GM13977 (cell line): ENCODE measurements around the gene ZEB2.

Experiments
- DNase-seq: peaks from one replicate; pipeline ENCODE4 v3.0.0; 2012; ENCODE audit warnings: low spot score
- CTCF ChIP-seq: IDR thresholded peaks from 2 replicates; pipeline ENCODE4 v1.5.1; 2012; ENCODE audit warnings: mild to moderate bottlenecking, control low read depth; ENCODE audit not compliant: insufficient read depth; ENCODE audit errors: extremely low read depth, missing control alignments
- in situ Hi-C: fragments of 300-500 bp; cut with MboI; formaldehyde crosslinking; loops from one replicate; pipeline ENCODE4 v1.12.0; 2022; ENCODE audit warnings: low sequenced_read_pairs, low pct_unique_long_range_greater_than_20kb, mixed read lengths, inconsistent platforms; ENCODE audit not compliant: unreplicated experiment

ZEB2 gene

GRCh38 chr2:144524118-144525009 is 4.4 kb upstream of the ZEB2 start:
- no peak for DNase-seq
- TF ChIP-seq CTCF: no peak
- in situ Hi-C loops: no loop called here

- DNase-seq: no peak
- in situ Hi-C loops: no loop called here
- no peak for TF ChIP-seq CTCF
Observed at GRCh38 chr2:144523596-144524117, 3.7 kb upstream of the ZEB2 start.

DNA sequence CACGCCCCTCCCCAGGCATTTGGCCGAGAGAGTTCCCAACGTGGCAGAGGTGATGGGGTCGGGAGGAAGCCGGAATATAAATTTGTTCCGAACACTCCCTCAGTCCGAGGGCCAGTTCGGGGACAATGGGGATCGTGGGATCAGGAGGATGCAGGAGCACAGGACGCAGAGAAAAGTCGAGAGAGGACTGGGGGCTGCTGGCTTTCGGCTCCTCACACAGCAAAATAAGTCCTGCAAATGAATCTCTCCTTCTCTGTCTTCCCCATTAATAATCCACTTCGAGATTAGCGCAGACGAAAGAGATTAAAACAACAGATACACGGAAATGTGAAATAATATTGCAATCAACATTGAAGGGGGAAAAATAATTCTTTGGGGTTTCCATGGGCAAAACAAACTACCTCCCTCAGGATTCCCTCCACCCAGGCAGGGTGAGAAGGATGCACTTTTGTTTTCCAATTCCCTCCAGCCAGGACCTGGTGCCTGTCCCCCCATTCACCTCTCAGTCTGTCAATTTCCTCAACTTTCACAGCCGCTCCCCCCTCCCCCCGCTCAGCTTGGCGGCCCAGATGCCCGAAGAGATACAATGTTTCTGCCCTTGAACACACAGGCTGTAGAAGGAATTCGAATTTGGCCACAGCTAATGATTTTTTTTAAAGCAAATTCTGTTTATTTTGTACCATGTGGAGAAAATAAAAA is 3.1 kb upstream of the ZEB2 start:
- no peak for TF ChIP-seq CTCF
- in situ Hi-C loops: no loop called here
- DNase-seq: no peak

- in situ Hi-C loops: no loop called here
- DNase-seq: no peak
- TF ChIP-seq CTCF: no peak
Observed at GRCh38 chr2:144522176-144522896, 2.4 kb upstream of the ZEB2 start.

- TF ChIP-seq CTCF: no peak
- no peak for DNase-seq
- in situ Hi-C loops: no loop called here
Observed at GRCh38 chr2:144521686-144522085, 1.8 kb upstream of the ZEB2 start.

DNA sequence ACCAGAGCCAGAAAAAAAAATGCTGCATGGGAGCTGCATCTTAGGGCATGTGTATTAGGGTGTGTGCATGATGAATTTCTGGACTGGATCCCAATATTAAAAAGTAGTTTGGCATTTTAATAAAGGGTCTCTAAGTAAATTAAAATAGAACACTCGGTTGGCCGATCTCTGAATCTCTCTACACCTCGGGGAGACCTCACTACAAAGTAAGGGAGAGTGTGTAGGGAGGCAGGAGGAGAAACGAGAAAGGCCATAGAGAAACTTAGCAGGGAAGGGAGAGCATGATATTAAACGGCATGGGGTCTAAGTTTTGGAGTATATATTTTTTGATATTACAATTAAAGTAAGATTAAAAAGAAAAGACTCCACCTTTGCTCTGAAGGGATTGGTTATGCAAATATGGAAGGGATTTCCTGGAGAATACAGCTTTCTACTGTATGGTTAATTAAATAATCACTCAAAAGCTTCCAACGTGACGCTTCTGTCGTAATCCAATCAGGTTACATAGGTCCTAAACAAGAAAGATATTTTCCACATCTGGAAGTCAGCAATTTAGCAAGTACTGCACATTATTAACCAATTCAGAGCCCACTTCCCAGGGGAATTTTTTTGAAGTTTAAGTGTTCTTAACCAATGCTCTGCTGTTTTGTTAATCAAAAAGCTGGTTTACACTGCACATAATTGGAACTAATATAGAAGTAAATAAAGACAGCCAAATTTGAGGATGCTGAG is 1.0 kb upstream of the ZEB2 start:
- in situ Hi-C loops: no loop called here
- DNase-seq: no peak
- TF ChIP-seq CTCF: no peak
